LNCaP clone FGC (cell line): ENCODE measurements around the gene OR13H1.
"Not testable (repeated sequence)": the region's sequence is repeated elsewhere in the genome, so short reads cannot be mapped to it uniquely, and the experiment has no call there.

Source experiments
- DNase-seq: peaks from one replicate; pipeline ENCODE4 v3.0.0-alpha.2; 2011; ENCODE audit warnings: low read depth
- H3K4me3 ChIP-seq: 2 replicates; pipeline ENCODE4 v1.5.1; 2011; ENCODE audit warnings: mild to moderate bottlenecking, low read depth, low read length, control low read depth
- CTCF ChIP-seq: IDR thresholded peaks from 2 replicates; pipeline ENCODE4 v1.5.1; 2012; ENCODE audit warnings: mild to moderate bottlenecking; ENCODE audit not compliant: control insufficient read depth, insufficient read depth; ENCODE audit errors: extremely low read depth

Gene OR13H1

DNA sequence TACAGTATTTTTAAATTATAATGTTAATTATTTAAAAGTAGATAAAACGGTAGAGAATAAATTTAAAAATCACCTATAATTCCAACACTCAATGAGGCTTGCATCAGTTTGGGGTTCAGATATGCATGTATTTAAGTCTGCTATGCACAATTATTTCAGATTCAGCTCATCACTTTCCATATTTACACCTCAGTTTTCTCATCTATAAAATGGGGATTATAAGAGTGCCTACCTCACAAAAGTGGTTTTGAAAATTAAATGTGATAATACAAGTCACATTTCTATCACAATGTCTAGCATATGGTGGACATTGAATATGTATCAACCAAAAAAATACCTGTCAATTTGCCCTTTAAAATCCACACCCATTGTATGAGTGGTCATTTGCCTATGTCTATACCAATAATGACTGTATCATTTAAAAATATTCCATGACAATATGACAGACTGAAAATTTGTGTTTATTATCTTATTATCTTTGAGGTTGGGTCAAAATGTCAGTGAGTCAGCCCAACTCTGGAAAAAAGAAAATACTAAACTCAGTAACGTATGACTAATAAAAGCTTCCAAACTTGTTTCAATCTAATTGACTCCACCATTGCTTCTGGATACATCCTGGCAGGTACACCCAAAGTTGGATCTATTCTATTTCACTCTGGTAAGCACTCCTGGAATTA lies 20.8 kb downstream of the OR13H1 start:
- no peak overlapping the region for H3K4me3 ChIP-seq
- DNase-seq, result no peak
- no peak for TF ChIP-seq CTCF

- TF ChIP-seq CTCF, result no peak
- no peak for DNase-seq
- no peak overlapping the region for H3K4me3 ChIP-seq
These were observed 22.0 kb downstream of the OR13H1 start for GRCh38 chrX:131565909-131566308.

GRCh38 chrX:131571348-131571747 lies 27.5 kb downstream of the OR13H1 start:
- no peak for TF ChIP-seq CTCF
- no peak overlapping the region for H3K4me3 ChIP-seq
- DNase-seq, result no peak

GRCh38 chrX:131572372-131573014 lies 28.6 kb downstream of the OR13H1 start:
- no peak for TF ChIP-seq CTCF
- no peak overlapping the region for H3K4me3 ChIP-seq
- peak; percentile 43 for DNase-seq

- DNase-seq, result no peak
- TF ChIP-seq CTCF, result no peak
- peak overlapping the region; percentile 57 for H3K4me3 ChIP-seq
These were observed 33.5 kb downstream of the OR13H1 start for GRCh38 chrX:131577413-131577812.

GRCh38 chrX:131577999-131578734 lies 34.3 kb downstream of the OR13H1 start:
- DNase-seq, result no peak
- TF ChIP-seq CTCF, result no peak
- peak overlapping the region; percentile 57 for H3K4me3 ChIP-seq

GRCh38 chrX:131578735-131579367 lies 35.0 kb downstream of the OR13H1 start:
- not testable (repeated sequence) for DNase-seq
- H3K4me3 ChIP-seq, result peak overlapping the region; percentile 57
